HCT116 (cell line): ENCODE measurements around the gene NAMPT. TPM values are rescaled to one million over a fixed set of nuclear protein-coding genes. Genes with fewer than 3 reads are reported as not detected.

ENCODE experiments used
- ATAC-seq: fragments of 200-7000 bp; cut with Tn5 transposase; 2 replicates; pipeline ENCODE4 v1.9.1; 2020; ENCODE audit warnings: mild to moderate bottlenecking, moderate library complexity
- BruUV-seq: library from RNA; stranded (reverse); fragments of 400-500 nt; replicated peaks from 2 replicates; lab custom pipeline; 2021; lab: Mats Ljungman, UMichigan
- CTCF ChIA-PET: fragments of 300-600 bp; sonication (Branson Sonifier 250); formaldehyde crosslinking; loops from one replicate; lab custom pipeline; 2021; ENCODE audit warnings: antibody characterized with exemption; lab: Charles Lee
- POLR2A ChIA-PET: fragments of 300-600, 350-600 bp; sonication (Branson Sonifier 250); formaldehyde crosslinking; loops from one replicate; lab custom pipeline; 2021; ENCODE audit warnings: antibody characterized with exemption; lab: Charles Lee
- RAD21 ChIA-PET, 2 experiments: fragments of 300-600 bp; sonication (Branson Sonifier 250); formaldehyde crosslinking; loops; one replicate each; lab custom pipeline; 2023; ENCODE audit warnings: low total read pairs in 2 of 2; ENCODE audit not compliant: uncharacterized antibody in 2 of 2, unreplicated experiment in 2 of 2, low non-redundant PET in 1 of 2; lab: Charles Lee
- DNase-seq: peaks from one replicate; pipeline ENCODE4 v3.0.0-alpha.2; 2010; ENCODE audit warnings: low read depth, low spot score
- H2AFZ ChIP-seq: fragments of 200-600 bp; shearing (Covaris generic), sonication (generic); 2 replicates; pipeline ENCODE4 v1.6.1; 2017; ENCODE audit warnings: low read depth, mixed run types, mixed read lengths, antibody characterized with exemption, low read length; ENCODE audit not compliant: poor library complexity, severe bottlenecking
- H3K27ac ChIP-seq: 2 replicates; pipeline ENCODE4 v1.5.1; 2012; ENCODE audit warnings: low read depth, low read length
- H3K27me3 ChIP-seq: fragments of 200-600 bp; sonication (generic); 2 replicates; pipeline ENCODE4 v1.6.1; 2016; ENCODE audit warnings: mixed run types, low read length, mixed read lengths; ENCODE audit not compliant: insufficient read depth
- H3K36me3 ChIP-seq, 2 experiments: fragments of 200-500 bp in 1 of 2; fragments of 200-600 bp in 1 of 2; sonication (Bioruptor generic) in 1 of 2; sonication (generic) in 1 of 2; 2 replicates each; pipeline versions ENCODE4 v1.5.1 to v1.6.1; 2014 to 2016; ENCODE audit warnings: low read length in 2 of 2, inconsistent platforms in 1 of 2, mixed read lengths in 1 of 2, mixed run types in 1 of 2; ENCODE audit not compliant: insufficient read depth in 2 of 2, control insufficient read depth in 1 of 2
- H3K4me1 ChIP-seq, 2 experiments: fragments of 200-600 bp in 1 of 2; sonication (generic) in 1 of 2; 2 replicates each; pipeline versions ENCODE4 v1.5.1 to v1.6.1; 2012 to 2017; ENCODE audit warnings: low read length in 2 of 2, inconsistent platforms in 1 of 2, mild to moderate bottlenecking in 1 of 2, mixed read lengths in 1 of 2, mixed run types in 1 of 2, moderate library complexity in 1 of 2; ENCODE audit not compliant: insufficient read depth in 2 of 2, control insufficient read depth in 1 of 2
- H3K4me2 ChIP-seq: fragments of 200-600 bp; sonication (generic); 2 replicates; pipeline ENCODE4 v1.6.1; 2017; ENCODE audit warnings: mixed run types, low read length, mixed read lengths
- H3K4me3 ChIP-seq, 2 experiments: fragments of 200-600 bp in 1 of 2; sonication (generic) in 1 of 2; replicated peaks in 1 of 2; 2 replicates each; pipeline ENCODE4 v1.5.1; 2011 to 2016; ENCODE audit warnings: low read length in 2 of 2, control low read depth in 1 of 2, low read depth in 1 of 2, mild to moderate bottlenecking in 1 of 2, mixed read lengths in 1 of 2, mixed run types in 1 of 2
- H3K79me2 ChIP-seq: fragments of 200-600 bp; sonication (generic); 2 replicates; pipeline ENCODE4 v1.6.1; 2017; ENCODE audit warnings: mild to moderate bottlenecking, mixed run types, low read length, moderate library complexity, mixed read lengths; ENCODE audit not compliant: insufficient read depth
- H3K9ac ChIP-seq: fragments of 200-600 bp; sonication (generic); 2 replicates; pipeline ENCODE4 v1.6.1; 2016; ENCODE audit warnings: low read length, mixed read lengths
- H3K9me2 ChIP-seq: fragments of 200-600 bp; sonication (generic), shearing (Covaris generic); 2 replicates; pipeline ENCODE4 v1.6.1; 2017; ENCODE audit warnings: mixed run types, mild to moderate bottlenecking, moderate library complexity; ENCODE audit not compliant: insufficient read depth
- H3K9me3 ChIP-seq, 2 experiments: fragments of 200-500 bp in 1 of 2; fragments of 200-600 bp in 1 of 2; sonication (Bioruptor generic) in 1 of 2; sonication (generic) in 1 of 2; 2 replicates each; pipeline ENCODE4 v1.6.1; 2014 to 2017; ENCODE audit warnings: low read length in 2 of 2, mixed read lengths in 2 of 2, inconsistent platforms in 1 of 2, low read depth in 1 of 2, mild to moderate bottlenecking in 1 of 2, mixed run types in 1 of 2, moderate library complexity in 1 of 2; ENCODE audit not compliant: control insufficient read depth in 1 of 2, insufficient read depth in 1 of 2
- H4K20me1 ChIP-seq: fragments of 200-600 bp; sonication (generic), shearing (Covaris generic); 2 replicates; pipeline ENCODE4 v1.6.1; 2017; ENCODE audit warnings: mixed run types, mild to moderate bottlenecking, moderate library complexity; ENCODE audit not compliant: insufficient read depth
- ATF3 ChIP-seq: IDR thresholded peaks from 2 replicates; pipeline ENCODE4 v1.6.1; 2012
- CBX3 ChIP-seq: IDR thresholded peaks from 2 replicates; pipeline ENCODE4 v1.6.1; 2012; ENCODE audit warnings: low read depth
- CTCF ChIP-seq, 3 experiments: fragments of 200-600 bp in 1 of 3; sonication (generic) in 1 of 3; IDR thresholded peaks in 2 of 3; conservative IDR thresholded peaks in 1 of 3; 2 replicates each; pipeline ENCODE4 v1.5.1; 2012 to 2017; ENCODE audit warnings: low read depth in 2 of 3, low read length in 2 of 3, antibody characterized with exemption in 1 of 3, borderline replicate concordance in 1 of 3, control low read depth in 1 of 3, mild to moderate bottlenecking in 1 of 3, mixed read lengths in 1 of 3, mixed run types in 1 of 3, moderate library complexity in 1 of 3; ENCODE audit not compliant: insufficient read depth in 1 of 3
- EGR1 ChIP-seq: IDR thresholded peaks from 2 replicates; pipeline ENCODE4 v1.6.1; 2012; ENCODE audit warnings: low read depth
- EZH2 ChIP-seq: fragments of 200-600 bp; sonication (generic); IDR thresholded peaks from 2 replicates; pipeline ENCODE4 v1.6.1; 2017; ENCODE audit warnings: antibody characterized with exemption, mixed run types
- FOSL1 ChIP-seq: IDR thresholded peaks from 2 replicates; pipeline ENCODE4 v1.6.1; 2012; ENCODE audit warnings: low read depth
- POLR2AphosphoS5 ChIP-seq: IDR thresholded peaks from 2 replicates; pipeline ENCODE4 v1.6.1; 2011; ENCODE audit warnings: mild to moderate bottlenecking, low read depth, low read length, moderate library complexity
- RAD21 ChIP-seq: IDR thresholded peaks from 2 replicates; pipeline ENCODE4 v1.6.1; 2012; ENCODE audit warnings: low read depth, mild to moderate bottlenecking
- SIN3A ChIP-seq: IDR thresholded peaks from 2 replicates; pipeline ENCODE4 v1.6.1; 2012; ENCODE audit warnings: low read depth
- SP1 ChIP-seq: IDR thresholded peaks from 2 replicates; pipeline ENCODE4 v1.6.1; 2012; ENCODE audit warnings: low read depth
- SRF ChIP-seq: IDR thresholded peaks from 2 replicates; pipeline ENCODE4 v1.6.1; 2012; ENCODE audit warnings: low read depth
- YY1 ChIP-seq: IDR thresholded peaks from 2 replicates; pipeline ENCODE4 v1.6.1; 2011; ENCODE audit warnings: low read length, low read depth, moderate library complexity, mild to moderate bottlenecking; ENCODE audit not compliant: insufficient replicate concordance; ENCODE audit errors: extremely low read depth
- ZFX ChIP-seq: fragments of 450-650 bp; IDR thresholded peaks from 2 replicates; pipeline ENCODE4 v1.6.1; 2017
- intact Hi-C: fragments of 100-400 bp; cut with micrococcal nuclease; formaldehyde crosslinking; loops from 2 replicates; pipeline ENCODE4 v1.10.0; 2022
- total RNA-seq: library from RNA; stranded (reverse); gene quantifications from one replicate; pipeline ENCODE4 v1.2.1, GENCODE V29; 2021; ENCODE audit not compliant: unreplicated experiment
- TF ChIP-seq, protein P1 (sequence below): IDR thresholded peaks from 2 replicates; pipeline ENCODE4 v1.6.1; 2012; ENCODE audit warnings: low read depth

The NAMPT gene
- total RNA-seq, 1 experiment from 2014 or later, result 113 TPM

GRCh38 chr7:106218546-106218945 is 66.2 kb downstream of the NAMPT start:
- Histone ChIP-seq H3K4me3 (no peak overlapping the region), H3K4me1 (peaks cover 16 to 24% of the 10 kb centered on the region in 2 experiments), H2AFZ (no peak overlapping the region), H3K36me3 (no peaks in the 10 kb centered on the region), H3K79me2 (no peaks in the 10 kb centered on the region), H3K9me2 (no peaks in the 10 kb centered on the region), H3K27me3 (no peaks in the 10 kb centered on the region), H3K9ac (no peak overlapping the region), H3K4me2 (no peak overlapping the region), H3K9me3 (no peaks in the 10 kb centered on the region), H3K27ac (no peak overlapping the region), H4K20me1 (no peaks in the 10 kb centered on the region)
- RAD21 ChIA-PET, result no interaction called here
- ATAC-seq, result no peak
- TF ChIP-seq SIN3A (no peak), EZH2 (no peak), SRF (no peak), YY1 (no peak), EGR1 (no peak), ATF3 (no peak), FOSL1 (no peak), ZFX (no peak), CTCF (IDR thresholded peaks at IDR 0.05 in 2 of 3, conservative IDR thresholded peaks at IDR 0.05 in 1 of 3; ENCODE audit: borderline replicate concordance in 1 of 3, insufficient read depth in 1 of 3, low read depth in 2 of 3, low read length in 2 of 3) (no peak), SP1 (no peak), POLR2AphosphoS5 (no peak), CBX3 (no peak), RAD21 (no peak)
- TF ChIP-seq, protein P1, sequence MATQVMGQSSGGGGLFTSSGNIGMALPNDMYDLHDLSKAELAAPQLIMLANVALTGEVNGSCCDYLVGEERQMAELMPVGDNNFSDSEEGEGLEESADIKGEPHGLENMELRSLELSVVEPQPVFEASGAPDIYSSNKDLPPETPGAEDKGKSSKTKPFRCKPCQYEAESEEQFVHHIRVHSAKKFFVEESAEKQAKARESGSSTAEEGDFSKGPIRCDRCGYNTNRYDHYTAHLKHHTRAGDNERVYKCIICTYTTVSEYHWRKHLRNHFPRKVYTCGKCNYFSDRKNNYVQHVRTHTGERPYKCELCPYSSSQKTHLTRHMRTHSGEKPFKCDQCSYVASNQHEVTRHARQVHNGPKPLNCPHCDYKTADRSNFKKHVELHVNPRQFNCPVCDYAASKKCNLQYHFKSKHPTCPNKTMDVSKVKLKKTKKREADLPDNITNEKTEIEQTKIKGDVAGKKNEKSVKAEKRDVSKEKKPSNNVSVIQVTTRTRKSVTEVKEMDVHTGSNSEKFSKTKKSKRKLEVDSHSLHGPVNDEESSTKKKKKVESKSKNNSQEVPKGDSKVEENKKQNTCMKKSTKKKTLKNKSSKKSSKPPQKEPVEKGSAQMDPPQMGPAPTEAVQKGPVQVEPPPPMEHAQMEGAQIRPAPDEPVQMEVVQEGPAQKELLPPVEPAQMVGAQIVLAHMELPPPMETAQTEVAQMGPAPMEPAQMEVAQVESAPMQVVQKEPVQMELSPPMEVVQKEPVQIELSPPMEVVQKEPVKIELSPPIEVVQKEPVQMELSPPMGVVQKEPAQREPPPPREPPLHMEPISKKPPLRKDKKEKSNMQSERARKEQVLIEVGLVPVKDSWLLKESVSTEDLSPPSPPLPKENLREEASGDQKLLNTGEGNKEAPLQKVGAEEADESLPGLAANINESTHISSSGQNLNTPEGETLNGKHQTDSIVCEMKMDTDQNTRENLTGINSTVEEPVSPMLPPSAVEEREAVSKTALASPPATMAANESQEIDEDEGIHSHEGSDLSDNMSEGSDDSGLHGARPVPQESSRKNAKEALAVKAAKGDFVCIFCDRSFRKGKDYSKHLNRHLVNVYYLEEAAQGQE, result no peak
- BruUV-seq, result no TSS peak
- POLR2A ChIA-PET, result interaction anchor here (1.4 kb wide), 1 partner anchor 66 kb away, joined by 5 read pairs; the partner anchor contains the start of gene NAMPT
- CTCF ChIA-PET, result no interaction called here
- intact Hi-C loops, result no loop called here
- DNase-seq, result no peak
